Kidney (tissue), 14 donors: ENCODE data around the gene DNHD1. TPM values are rescaled to one million over a fixed set of nuclear protein-coding genes. Genes with fewer than 3 reads are reported as not detected.
A peak's percentile ranks its signal among the peaks of the same experiment; 100 is the strongest.

Source experiments
- DNase-seq, 5 donors: peaks; one replicate each; pipeline ENCODE4 v3.0.0-alpha.2; 2013 to 2020
- FAIRE-seq: peaks from 2 replicates; lab custom pipeline; 2012; peaks lifted over from hg19 to GRCh38; lab: Jason Lieb, UNC
- H3K27ac ChIP-seq, 2 donors: one replicate each; pipeline ENCODE4 v1.7.0; 2013; ENCODE audit warnings: low read depth in 2 of 2, low read length in 2 of 2, inconsistent platforms in 1 of 2
- H3K27me3 ChIP-seq: one replicate; pipeline ENCODE4 v1.7.1; 2013; ENCODE audit warnings: low read length, inconsistent platforms; ENCODE audit not compliant: control insufficient read depth, insufficient read depth
- H3K36me3 ChIP-seq, 3 donors: one replicate each; pipeline versions ENCODE4 v1.7.0 to v1.7.1; 2013; ENCODE audit warnings: low read length in 3 of 3, control low read depth in 1 of 3, inconsistent platforms in 1 of 3; ENCODE audit not compliant: insufficient read depth in 3 of 3, control insufficient read depth in 2 of 3
- H3K4me1 ChIP-seq, 3 donors: one replicate each; pipeline versions ENCODE4 v1.7.0 to v1.7.1; 2013; ENCODE audit warnings: low read length in 3 of 3, inconsistent platforms in 1 of 3, low read depth in 1 of 3; ENCODE audit not compliant: control insufficient read depth in 2 of 3, insufficient read depth in 2 of 3
- H3K4me3 ChIP-seq, 3 donors: one replicate each; pipeline versions ENCODE4 v1.7.0 to v1.8.1; 2013; ENCODE audit warnings: low read length in 3 of 3, control low read depth in 1 of 3, inconsistent platforms in 1 of 3
- H3K9ac ChIP-seq, 3 donors: one replicate each; pipeline versions ENCODE4 v1.7.0 to v1.7.1; 2013; ENCODE audit warnings: low read length in 3 of 3, control low read depth in 1 of 3, inconsistent platforms in 1 of 3
- H3K9me3 ChIP-seq, 3 donors: one replicate each; pipeline versions ENCODE4 v1.7.0 to v1.7.1; 2013; ENCODE audit warnings: low read length in 3 of 3, control low read depth in 1 of 3, inconsistent platforms in 1 of 3; ENCODE audit not compliant: control insufficient read depth in 2 of 3, insufficient read depth in 1 of 3
- CTCF ChIP-seq: IDR thresholded peaks from 3 replicates; pipeline ENCODE4 v1.5.1; 2012; ENCODE audit warnings: mild to moderate bottlenecking, moderate library complexity, borderline replicate concordance; ENCODE audit not compliant: insufficient read depth; ENCODE audit errors: extremely low read depth
- intact Hi-C: fragments of 100-400 bp; cut with DNase I; formaldehyde crosslinking; loops from one replicate; pipeline ENCODE4 v1.11.1; 2022
- polyA plus RNA-seq: library from polyadenylated mRNA; stranded (reverse); fragments of 350-450 nt; fragmentation: Illumina TruSeq; extraction: RNeasy Lipid Tissue Mini Kit (QIAGEN cat#74804); gene quantifications from one replicate; pipeline ENCODE4 v1.2.3, GENCODE V29; 2014; ENCODE audit warnings: low read depth, low replicate concordance; ENCODE audit not compliant: insufficient read depth
- total RNA-seq: library from RNA; stranded (reverse); fragmentation: NEBNext Ultra II Directional; extraction: Animal tissue kit (Norgen Biotek cat#: 25700); gene quantifications from one replicate; pipeline ENCODE4 v1.2.1, GENCODE V29; 2021
- donor health status: control.
- donor health status: control.
- donor health status: control.
- donor health status: control.
- donor health status: control.
- donor health status: DM: yes; HTN: yes; CAD: no.
- donor health status: Normal renal cell carcinoma (clear cell type).

Gene DNHD1
- total and polyA plus RNA-seq, 2 donors from 2014 or later, result 3.5 to 10.1 TPM

GRCh38 chr11:6576471-6577373, 79.6 kb downstream of the DNHD1 start:
- Histone ChIP-seq H3K9ac (no peak overlapping the region), H3K36me3 (no peaks in the 10 kb centered on the region), H3K4me1 (peaks cover 0 to 6% (median 0%) of the 10 kb centered on the region in 3 donors), H3K27me3 (no peaks in the 10 kb centered on the region), H3K9me3 (no peaks in the 10 kb centered on the region), H3K4me3 (no peak overlapping the region), H3K27ac (no peak overlapping the region)
- intact Hi-C loops, result no loop called here
- no peak for FAIRE-seq
- TF ChIP-seq CTCF, result no peak
- DNase-seq, result peak in 2 of 5 donors; percentile 36 to 56

- no peak for TF ChIP-seq CTCF
- H3K27me3 ChIP-seq, result no peaks in the 10 kb centered on the region
- H3K9ac ChIP-seq, result no peak overlapping the region
- no peak for FAIRE-seq
- no peak overlapping the region for H3K4me3 ChIP-seq
- intact Hi-C loops, result no loop called here
- no peak overlapping the region for H3K27ac ChIP-seq
- no peaks in the 10 kb centered on the region for H3K36me3 ChIP-seq
- DNase-seq, result no peak
- H3K4me1 ChIP-seq, result peaks cover 0 to 6% (median 0%) of the 10 kb centered on the region in 3 donors
- no peaks in the 10 kb centered on the region for H3K9me3 ChIP-seq
Measured at GRCh38 chr11:6578134-6578533, 81.1 kb downstream of the DNHD1 start.

GRCh38 chr11:6579681-6580080, 82.6 kb downstream of the DNHD1 start:
- DNase-seq (no peak), FAIRE-seq (no peak)
- Histone ChIP-seq H3K9me3 (peaks cover 2 to 8% (median 5%) of the 10 kb centered on the region in 3 donors), H3K4me3 (no peak overlapping the region), H3K4me1 (peaks cover 0 to 6% (median 0%) of the 10 kb centered on the region in 3 donors), H3K36me3 (no peaks in the 10 kb centered on the region), H3K9ac (no peak overlapping the region), H3K27me3 (no peaks in the 10 kb centered on the region), H3K27ac (no peak overlapping the region)
- no peak for TF ChIP-seq CTCF
- intact Hi-C loops, result no loop called here
